NCI-H510A (cell line): ENCODE measurements around the gene RPS6KA5.
A peak's percentile ranks its signal among the peaks of the same experiment; 100 is the strongest.
"Not testable (repeated sequence)": the region's sequence is repeated elsewhere in the genome, so short reads cannot be mapped to it uniquely, and the experiment has no call there.

ENCODE experiments used
- DNase-seq: peaks from one replicate; lab custom pipeline; 2025; lab: John Stamatoyannopoulos, UW

RPS6KA5 gene

DNA sequence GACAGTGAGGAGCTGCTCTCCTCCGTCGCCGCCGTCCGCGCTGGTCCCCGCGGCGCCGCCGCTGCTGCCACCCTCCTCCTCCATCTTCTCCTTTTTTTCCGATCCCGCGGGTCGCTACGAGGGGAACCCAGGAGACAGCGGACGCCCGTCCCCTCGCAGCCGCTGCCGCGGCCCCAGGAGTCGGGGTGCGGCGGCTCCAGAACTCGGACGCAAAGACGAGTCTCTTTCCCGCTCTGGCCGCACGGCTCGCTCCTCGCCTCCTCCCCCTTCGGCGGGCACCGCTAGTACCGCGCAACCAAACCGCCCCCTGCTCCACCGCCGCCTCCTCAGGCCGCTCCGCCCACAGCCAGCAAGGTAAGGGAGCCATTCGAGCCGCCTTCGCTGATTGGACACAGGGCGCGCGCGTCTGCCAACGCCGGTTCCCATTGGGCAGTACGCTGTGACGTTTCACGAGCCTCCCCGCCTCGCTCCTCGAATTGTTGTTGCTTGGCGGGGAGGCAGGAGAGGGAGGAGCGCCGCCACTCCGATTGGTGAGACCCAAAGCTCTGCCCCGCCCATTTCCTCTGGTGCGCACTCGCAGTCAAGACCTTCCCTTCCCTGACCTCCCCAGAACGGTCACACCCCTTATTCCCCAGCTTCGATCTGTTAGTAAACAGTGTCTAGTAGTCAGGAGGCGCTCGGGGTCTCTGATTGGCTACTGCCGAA, at the start of gene RPS6KA5:
Gene RPS6KA5 (minus strand): TSS at position 291 of the 705 bp plus-strand sequence. CDS start 207 bp downstream, at position 84.
- peak; percentile 99 for DNase-seq

DNA sequence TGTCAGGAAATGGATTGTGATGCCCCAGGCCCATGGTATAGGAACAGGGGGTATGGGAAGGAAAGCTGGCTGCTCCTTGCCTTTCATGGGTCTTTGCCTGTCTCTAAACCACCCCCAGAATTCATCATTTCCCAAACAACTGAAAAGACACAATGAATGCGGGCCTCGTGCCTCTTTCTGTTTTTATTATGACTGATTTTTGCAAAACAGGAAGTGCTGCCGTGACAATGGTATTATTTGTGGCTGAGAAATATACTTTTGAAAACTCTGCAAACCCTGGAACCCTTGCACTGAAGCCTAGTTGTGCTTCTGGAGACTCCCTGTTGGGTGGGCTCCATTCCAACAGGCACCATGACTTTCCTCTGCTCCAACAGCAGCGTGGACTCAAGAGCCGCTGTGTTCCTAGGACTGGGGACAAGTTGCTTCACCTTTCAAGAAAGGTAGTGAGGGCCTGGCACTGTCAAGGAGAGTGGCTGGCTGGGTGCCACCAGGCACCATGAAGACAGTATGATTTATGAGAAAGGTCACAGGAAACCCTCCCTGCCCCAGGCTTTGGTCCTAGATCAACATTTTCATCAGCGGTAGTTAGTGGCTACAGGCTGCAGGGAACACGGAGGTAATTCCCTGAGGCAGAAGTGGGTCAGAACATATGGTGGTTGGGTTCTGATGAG, 48.6 kb upstream of the RPS6KA5 start:
- no peak for DNase-seq

GRCh38 chr14:91103116-91103515, 42.7 kb upstream of the RPS6KA5 start:
- DNase-seq: no peak

DNA sequence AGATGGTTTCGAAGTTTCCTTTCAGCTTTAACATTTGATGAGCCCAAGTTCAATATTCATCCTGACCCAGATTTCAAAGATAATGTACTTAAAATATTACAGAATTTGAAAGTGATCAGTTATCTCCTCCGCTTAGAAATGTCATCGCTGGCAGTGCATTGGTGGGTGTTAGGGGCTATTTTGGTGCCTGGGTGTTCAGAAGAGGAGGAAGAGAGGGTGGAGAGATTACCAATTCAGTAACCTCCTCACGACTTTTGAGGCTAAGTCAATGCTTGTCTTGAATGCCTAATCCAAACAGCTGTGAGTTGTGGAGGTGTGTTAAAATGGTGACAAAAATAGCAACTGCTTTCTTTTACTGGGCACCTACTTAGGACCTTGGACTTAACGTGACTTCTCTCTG, 39.7 kb upstream of the RPS6KA5 start:
- DNase-seq: no peak

- no peak for DNase-seq
Observed at GRCh38 chr14:91098591-91098990, 38.1 kb upstream of the RPS6KA5 start.

DNA sequence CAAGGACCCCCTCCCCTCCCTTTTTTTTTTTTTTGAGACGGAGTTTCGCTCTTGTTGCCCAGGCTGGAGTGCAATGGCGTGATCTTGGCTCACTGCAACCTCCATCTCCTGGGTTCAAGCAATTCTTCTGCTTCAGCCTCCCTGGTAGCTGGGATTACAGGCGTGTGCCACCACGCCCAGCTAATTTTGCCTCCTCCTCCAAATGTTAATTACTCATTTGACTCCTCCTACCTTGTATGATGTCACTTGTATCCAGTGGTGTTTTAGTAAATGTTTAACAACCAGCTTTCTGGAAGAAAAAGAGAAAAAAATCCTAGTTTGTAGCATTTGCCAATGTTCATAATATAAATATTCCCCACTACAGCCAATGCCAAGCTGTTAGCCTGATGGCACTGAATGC, 37.2 kb upstream of the RPS6KA5 start:
- DNase-seq: not testable (repeated sequence)

DNA sequence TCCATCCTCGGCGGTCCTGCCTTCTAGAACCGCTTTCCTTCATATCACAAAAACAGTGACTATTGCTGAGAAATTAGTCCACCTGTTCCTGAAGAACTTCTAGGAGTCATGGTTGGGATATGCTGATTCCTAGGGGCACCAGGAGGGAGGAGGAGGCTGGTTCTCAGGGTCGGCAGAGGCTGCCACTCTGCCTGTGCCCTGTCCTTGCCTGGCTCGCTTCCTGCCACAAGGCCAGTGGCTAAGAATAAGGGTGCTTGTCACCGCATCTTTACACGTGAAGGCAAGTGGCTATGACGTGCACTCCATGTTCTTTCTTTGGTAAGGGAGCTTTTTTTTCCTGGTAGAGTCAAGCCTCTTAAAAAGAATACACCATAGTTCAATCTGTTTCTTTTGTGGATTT, 34.7 kb upstream of the RPS6KA5 start:
- no peak for DNase-seq

GRCh38 chr14:91094772-91095171, 34.3 kb upstream of the RPS6KA5 start:
- no peak for DNase-seq

- DNase-seq: not testable (repeated sequence)
Observed at GRCh38 chr14:91093743-91094472, 33.5 kb upstream of the RPS6KA5 start.

DNA sequence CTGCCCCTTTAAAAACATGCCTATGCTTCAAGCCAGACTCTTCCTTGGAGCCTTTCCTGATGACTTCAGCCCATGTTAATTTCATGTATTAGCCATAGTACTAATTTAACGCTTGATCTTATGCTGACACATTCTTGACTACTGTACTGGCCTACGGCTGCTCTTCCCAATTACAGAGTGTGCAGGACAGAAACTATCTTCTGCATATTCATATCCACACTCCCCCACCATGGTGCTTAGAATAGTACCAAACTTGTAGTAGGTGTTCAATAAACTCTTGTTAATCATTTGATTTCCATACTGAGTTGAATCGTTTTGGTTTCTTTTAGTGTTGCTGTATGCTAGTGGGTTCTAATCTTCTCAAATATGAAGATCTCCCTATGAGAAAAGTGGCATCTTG, 31.6 kb upstream of the RPS6KA5 start:
- DNase-seq: no peak

GRCh38 chr14:91090743-91091142, 30.3 kb upstream of the RPS6KA5 start:
- DNase-seq: no peak

- DNase-seq: no peak
Observed at GRCh38 chr14:91089958-91090535, 29.6 kb upstream of the RPS6KA5 start.

DNA sequence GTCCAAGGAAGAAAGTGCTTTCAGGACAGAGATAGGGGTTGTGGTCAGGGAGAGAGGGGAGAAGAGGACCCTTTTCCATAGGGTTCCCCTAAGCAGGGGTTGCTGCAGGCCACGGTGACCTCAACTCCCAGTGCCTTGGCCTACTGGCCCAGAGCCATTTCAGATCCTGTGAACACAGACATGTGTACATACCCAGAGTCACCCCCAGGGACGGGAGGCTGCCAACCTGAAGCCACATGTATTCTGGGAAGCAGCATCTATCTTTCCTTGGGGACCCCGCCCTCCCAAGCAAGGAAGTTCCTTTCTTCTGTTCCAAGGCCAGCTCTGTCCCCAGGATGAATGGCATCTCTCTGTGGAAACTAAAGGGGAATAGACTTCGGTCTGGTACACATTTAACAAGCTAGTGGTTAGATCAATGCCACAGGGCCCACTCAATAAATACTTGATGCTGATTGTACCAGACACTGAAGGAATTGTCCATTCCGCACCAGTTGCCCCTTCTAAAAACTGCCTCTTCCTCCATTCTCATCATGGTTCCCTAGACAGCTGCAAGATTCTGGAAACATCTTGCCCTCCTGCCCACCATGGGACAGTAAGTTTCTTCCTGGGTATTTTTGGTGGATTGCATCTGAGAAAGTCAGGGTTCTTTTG, 28.3 kb upstream of the RPS6KA5 start:
- no peak for DNase-seq

- not testable (repeated sequence) for DNase-seq
Observed at GRCh38 chr14:91087470-91087869, 27.0 kb upstream of the RPS6KA5 start.

- DNase-seq: no peak
Observed at GRCh38 chr14:91084516-91084915, 24.1 kb upstream of the RPS6KA5 start.

DNA sequence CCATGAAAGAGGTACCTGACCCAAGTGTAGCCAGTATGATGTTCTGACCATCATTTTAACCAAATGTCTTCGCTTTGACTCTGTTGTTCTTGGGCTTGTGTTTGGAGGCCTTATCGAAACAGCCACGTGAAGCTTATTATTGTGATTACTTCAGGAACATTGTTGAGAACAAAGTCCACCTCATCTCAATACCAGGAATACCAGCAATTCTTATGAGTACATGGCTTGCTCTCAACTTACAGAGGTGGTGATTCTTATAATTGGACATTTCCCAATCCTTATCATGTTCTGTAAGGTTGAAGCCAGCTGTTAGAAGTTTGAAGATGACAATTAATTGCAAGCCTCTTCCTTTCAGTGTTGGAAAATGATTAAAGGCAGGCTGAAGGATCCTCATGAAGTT, 21.8 kb upstream of the RPS6KA5 start:
- no peak for DNase-seq

DNA sequence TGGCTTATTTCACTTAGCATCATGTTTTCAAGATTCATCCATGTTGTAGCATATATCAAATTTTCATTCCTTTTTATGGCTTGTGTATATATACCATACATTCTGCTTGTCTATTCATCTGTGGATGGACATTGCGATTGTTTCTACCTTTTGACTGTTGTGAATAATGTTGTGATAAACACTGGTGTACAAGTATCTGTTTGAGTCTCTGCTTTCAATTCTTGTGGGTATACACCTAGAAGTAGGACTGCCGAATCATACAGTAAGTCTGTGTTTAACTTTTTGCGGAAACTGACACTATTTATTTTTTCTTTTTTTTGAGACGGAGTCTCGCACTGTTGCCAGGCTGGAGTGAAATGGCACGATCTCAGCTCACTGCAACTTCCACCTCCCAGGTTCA, 19.6 kb upstream of the RPS6KA5 start:
- DNase-seq: no peak

DNA sequence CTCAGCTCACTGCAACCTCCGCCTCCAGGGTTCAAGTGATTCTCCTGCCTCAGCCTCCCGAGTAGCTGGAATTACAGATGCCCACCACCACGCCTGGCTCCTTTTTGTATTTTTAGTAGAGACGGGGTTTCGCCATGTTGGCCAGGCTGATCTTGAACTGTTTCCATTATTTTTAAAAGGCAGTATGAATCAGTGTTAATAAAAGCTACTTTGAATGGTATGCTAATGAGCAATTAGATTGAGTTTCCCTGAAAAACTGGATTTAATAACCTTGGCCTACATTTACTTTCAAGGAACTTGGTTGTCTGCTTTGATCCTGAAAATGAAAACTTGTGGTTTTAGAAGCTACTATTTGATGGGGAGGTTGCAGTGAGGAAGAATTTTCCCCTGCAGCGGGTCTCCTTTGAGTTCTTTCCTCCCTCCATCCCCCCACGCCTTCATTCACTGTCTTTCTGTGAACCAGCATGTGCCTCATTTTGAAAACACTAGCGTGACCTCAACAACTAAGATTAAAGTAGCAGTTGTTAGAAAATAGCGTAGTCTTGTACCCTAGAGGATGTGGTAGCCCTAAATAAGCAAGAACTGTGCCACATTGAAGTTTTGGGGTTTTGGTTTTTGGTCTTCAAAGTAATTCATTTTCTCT, 17.8 kb upstream of the RPS6KA5 start:
- no peak for DNase-seq

- no peak for DNase-seq
Observed at GRCh38 chr14:91075553-91075952, 15.1 kb upstream of the RPS6KA5 start.

DNA sequence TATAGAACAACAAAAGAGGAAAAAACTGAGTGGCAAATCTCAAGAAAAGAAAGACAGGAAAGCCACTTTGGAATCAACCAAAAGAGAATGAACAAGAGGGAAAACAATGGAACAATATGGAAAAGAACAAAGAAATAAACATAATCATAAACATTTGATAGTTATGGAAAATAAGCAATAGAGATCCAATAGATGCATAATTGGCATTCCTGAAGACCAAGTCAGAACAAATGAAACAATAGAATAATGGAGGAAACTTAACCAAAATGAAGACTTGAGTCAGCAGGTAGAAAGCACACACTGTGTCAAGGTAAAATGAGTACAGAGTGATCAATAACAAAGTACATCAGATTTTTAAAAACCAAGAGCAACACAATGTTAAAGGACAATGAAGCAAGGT, 10.1 kb upstream of the RPS6KA5 start:
- no peak for DNase-seq

- DNase-seq: no peak
Observed at GRCh38 chr14:91068642-91069041, 8.2 kb upstream of the RPS6KA5 start.

- no peak for DNase-seq
Observed at GRCh38 chr14:91067186-91067585, 6.7 kb upstream of the RPS6KA5 start.
